Brain pericyte (primary cell): ENCODE results near the gene TMEM132D.
"Not testable (repeated sequence)": the region's sequence is repeated elsewhere in the genome, so short reads cannot be mapped to it uniquely, and the experiment has no call there.

Source experiments
- DNase-seq: peaks from one replicate; pipeline ENCODE4 v3.0.0-alpha.2; 2012; ENCODE audit warnings: low read depth, low spot score

TMEM132D gene

DNA sequence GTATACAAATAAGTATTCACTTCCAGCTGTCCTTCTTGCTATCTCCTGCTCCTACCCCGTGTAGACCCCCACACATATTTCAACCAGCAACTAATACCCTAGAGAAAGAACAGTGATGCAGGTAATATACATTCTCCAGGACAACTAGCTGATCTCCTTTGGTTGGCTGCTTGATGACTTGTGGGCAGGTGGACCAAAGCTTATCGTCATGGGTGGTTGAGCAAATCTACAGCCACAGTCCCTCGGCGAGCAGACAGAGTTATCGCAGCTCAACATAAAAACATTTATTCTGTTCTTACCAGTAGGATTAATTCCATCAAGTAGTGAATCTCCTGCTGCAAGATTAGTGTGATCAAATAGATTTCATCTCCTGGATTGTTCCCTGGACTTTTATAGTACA, 314.3 kb downstream of the TMEM132D start:
- no peak for DNase-seq

GRCh38 chr12:129588142-129588541, 315.7 kb downstream of the TMEM132D start:
- DNase-seq: no peak

- DNase-seq: no peak
Observed at GRCh38 chr12:129585296-129585695, 318.5 kb downstream of the TMEM132D start.

GRCh38 chr12:129579879-129580278, 323.9 kb downstream of the TMEM132D start:
- DNase-seq: no peak

DNA sequence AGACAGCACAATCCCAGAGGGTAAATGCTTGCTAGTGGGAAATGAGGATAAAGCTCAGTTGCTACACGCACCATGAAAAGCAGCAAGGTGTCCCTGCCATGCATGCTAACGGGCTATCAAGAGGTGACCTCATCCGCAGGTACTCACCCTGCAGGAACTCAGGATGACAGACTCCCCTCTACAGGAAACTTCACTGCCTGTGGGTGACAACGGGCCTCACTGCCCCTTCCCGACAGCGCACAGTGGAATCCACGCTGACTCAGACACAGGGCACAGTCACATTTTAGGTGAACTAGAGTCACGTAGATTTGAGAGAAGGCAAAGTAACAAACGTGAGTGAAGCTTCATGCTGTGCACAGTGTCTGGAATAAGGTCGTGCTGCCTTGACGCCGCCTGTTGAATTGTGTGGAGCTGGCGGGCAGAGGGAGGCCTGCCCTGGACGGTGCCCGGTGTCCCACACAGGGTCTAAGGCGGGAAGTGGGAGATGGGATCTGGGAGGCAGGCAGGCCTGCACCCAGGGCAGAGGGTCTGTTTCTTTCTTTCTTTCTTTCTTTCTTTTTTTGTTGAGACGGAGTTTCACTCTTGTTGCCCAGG, 331.8 kb downstream of the TMEM132D start:
- no peak for DNase-seq

- no peak for DNase-seq
Observed at GRCh38 chr12:129570796-129571400, 332.9 kb downstream of the TMEM132D start.

- DNase-seq: no peak
Observed at GRCh38 chr12:129566800-129567199, 337.0 kb downstream of the TMEM132D start.

DNA sequence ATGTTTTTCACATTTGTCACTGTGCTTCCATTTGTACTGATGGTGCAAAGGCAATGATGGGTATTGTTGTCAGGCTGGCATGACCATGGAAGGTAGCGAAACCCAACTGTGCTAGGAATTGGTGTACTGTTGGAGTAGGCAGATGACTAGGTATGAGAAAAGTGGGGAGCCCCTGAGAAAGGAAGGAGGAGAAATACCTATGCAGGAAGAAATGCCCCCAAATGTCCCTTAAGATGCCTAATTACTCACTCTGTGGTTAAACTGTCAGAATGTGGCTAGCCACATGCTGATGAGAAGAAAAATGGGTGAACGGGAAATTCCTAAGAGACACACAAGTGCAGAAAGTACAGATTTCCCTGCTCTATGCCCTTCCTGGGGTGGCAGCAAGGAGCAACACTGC, 339.1 kb downstream of the TMEM132D start:
- DNase-seq: no peak

- no peak for DNase-seq
Observed at GRCh38 chr12:129563266-129563665, 340.6 kb downstream of the TMEM132D start.

GRCh38 chr12:129561304-129561703, 342.5 kb downstream of the TMEM132D start:
- DNase-seq: no peak

GRCh38 chr12:129559776-129560175, 344.0 kb downstream of the TMEM132D start:
- DNase-seq: no peak

GRCh38 chr12:129558036-129558435, 345.8 kb downstream of the TMEM132D start:
- DNase-seq: no peak

DNA sequence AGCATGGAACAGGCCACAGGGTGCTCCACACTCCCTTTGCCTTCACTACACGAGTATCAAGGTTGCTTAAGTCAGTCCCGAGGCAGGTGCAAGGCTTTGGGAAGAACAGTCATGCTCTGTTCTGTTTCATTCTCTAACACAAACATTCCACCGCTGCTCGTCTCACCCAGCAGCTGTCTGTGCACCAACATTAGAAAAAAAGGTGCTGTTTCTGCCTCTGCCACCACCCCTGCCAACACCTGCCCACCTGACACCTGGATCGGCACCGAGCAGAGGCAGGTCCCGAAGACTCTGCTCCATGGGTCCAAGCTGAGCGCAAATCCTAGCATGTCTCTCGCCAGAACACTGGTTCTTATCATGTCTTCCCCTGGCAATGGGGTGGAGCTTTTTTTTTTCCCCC, 347.7 kb downstream of the TMEM132D start:
- no peak for DNase-seq

DNA sequence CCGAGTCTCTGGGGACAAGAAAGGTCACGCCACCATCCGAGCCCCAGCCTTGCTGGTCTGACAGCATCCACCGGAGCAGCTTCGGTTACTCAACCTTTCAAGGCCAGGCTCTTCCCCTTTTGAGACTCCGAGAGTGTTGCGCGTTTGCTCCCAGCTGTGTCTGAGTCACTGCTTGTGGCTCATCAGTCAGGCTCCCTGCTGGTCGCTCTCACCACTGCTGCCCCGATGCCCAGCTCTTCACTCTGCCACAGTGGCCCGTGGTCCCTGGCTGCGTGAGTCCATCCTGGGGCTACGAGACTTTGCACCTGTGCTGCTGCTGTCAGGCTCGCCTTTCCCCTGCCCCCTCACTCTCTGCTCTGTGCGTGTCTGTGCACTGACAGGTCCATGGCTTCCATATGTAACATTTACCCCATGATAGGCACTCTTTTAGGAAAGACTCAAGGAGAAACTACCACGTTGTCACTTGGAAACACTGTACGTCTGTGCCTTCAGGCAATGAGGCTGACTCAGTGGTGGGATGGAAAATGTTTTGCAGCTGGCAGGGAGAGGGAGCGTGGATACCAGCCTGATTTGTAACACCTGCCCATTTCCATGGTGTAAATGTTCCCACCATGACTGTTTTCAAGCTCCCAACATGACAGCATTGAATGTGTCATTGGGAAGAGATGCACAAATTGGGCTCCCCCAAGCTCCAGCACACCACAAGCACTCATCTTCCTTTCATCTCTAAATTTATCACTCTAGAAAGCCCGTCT, 350.7 kb downstream of the TMEM132D start:
- DNase-seq: peak; percentile 70

GRCh38 chr12:129551441-129551840, 352.4 kb downstream of the TMEM132D start:
- DNase-seq: no peak

GRCh38 chr12:129550353-129550752, 353.5 kb downstream of the TMEM132D start:
- no peak for DNase-seq

GRCh38 chr12:129549656-129550055, 354.2 kb downstream of the TMEM132D start:
- DNase-seq: no peak

GRCh38 chr12:129549020-129549419, 354.8 kb downstream of the TMEM132D start:
- DNase-seq: not testable (repeated sequence)

GRCh38 chr12:129544716-129545115, 359.1 kb downstream of the TMEM132D start:
- DNase-seq: no peak

DNA sequence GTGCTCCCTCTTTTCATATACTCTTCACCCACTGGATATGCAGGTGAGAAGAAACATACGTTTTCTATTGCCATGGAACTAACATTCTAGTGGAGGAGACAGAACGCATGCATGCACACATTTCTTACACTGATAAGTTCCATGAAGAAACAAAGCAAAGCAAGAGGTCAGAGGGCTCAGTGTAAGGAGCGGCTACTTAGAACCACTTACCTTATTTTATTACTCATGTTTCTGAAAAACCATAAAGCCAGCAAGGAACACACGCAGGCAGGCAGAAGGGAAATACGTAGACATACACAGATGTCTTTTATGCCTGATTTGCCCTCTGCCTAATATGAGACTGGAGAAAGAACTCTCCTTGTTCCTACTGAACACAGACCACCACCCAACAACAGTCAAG, 362.9 kb downstream of the TMEM132D start:
- DNase-seq: no peak

- DNase-seq: no peak
Observed at GRCh38 chr12:129540249-129540648, 363.6 kb downstream of the TMEM132D start.

- DNase-seq: not testable (repeated sequence)
Observed at GRCh38 chr12:129538724-129539335, 365.0 kb downstream of the TMEM132D start.

DNA sequence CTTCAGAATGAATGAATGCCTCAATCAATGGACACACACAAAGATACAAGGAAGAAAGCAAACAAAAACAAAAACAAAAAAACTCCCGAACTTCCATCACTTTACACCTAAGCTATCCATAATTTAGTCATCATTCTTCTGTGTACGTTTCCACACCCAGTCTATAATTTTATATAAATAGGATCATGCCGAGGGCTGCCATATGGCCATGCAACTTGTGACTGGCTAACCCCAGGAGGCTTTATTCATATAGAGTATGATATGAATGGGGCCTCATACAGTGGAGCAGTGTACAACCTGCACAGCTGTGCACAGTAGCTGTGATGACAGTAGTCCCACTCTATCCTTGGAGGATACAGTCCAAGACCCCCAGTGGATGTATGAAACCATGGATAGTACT, 365.7 kb downstream of the TMEM132D start:
- DNase-seq: no peak
